ENCODE measurements around the gene FKBP5. TPM values are rescaled to one million over a fixed set of nuclear protein-coding genes. Genes with fewer than 3 reads are reported as not detected.

The FKBP5 gene
- total and polyA plus RNA-seq, 10 of the 15 experiments (the other 5 are each of a cell fraction or from before 2014, with no cell fraction given), result 29.0 to 123 (median 62.3) TPM

GRCh38 chr6:35544769-35545361, 143.8 kb downstream of the FKBP5 start:
- FAIRE-seq (no peak), DNase-seq (ENCODE audit: low read depth, low spot score) (no peak), ATAC-seq (no peak)
- 69% methylated on average over 10 of the region's 13 CpGs for WGBS (ENCODE audit: insufficient coverage, insufficient replicate concordance, low lambda C conversion rate, missing lambda C conversion rate)
- CTCF ChIA-PET, result interaction anchor here (1.9 kb wide), 1 partner anchor 192 kb away, joined by 5 read pairs; the partner anchor contains the start of gene ARMC12
- H4K20me1 ChIP-seq (ENCODE audit: control insufficient read depth, insufficient read depth), result no peaks in the 10 kb centered on the region
- no peaks in the 10 kb centered on the region for H3K79me2 ChIP-seq (ENCODE audit: control insufficient read depth, insufficient read depth, low read length)
- TF ChIP-seq BCL3 (IDR thresholded peaks at IDR 0.05; ENCODE audit: borderline replicate concordance, insufficient read depth, low read depth, low read length, poor library complexity, severe bottlenecking) (no peak), SUPT20H (IDR thresholded peaks at IDR 0.05; ENCODE audit: borderline replicate concordance, control insufficient read depth, low read depth, low read length) (no peak), CBX3 (IDR thresholded peaks at IDR 0.05; ENCODE audit: borderline replicate concordance, low read depth) (no peak), ASH2L (IDR thresholded peaks at IDR 0.05; ENCODE audit: borderline replicate concordance, low read depth) (no peak), POLR2AphosphoS5 (IDR thresholded peaks at IDR 0.05; ENCODE audit: low read length) (no peak), NR2C2 (IDR thresholded peaks at IDR 0.05; ENCODE audit: borderline replicate concordance, control insufficient read depth, insufficient read length, low read depth) (no peak), STAT1 (conservative IDR thresholded peaks at IDR 0.05) (no peak), TBL1XR1 (IDR thresholded peaks at IDR 0.05; ENCODE audit: low read depth, low read length) (no peak), NR2F1 (conservative IDR thresholded peaks at IDR 0.05) (no peak), NRF1 (conservative IDR thresholded peaks at IDR 0.05; ENCODE audit: low read depth, low read length) (no peak), SRF (IDR thresholded peaks at IDR 0.05; ENCODE audit: low read depth in 2 of 2, low read length in 2 of 2) (no peak)
- SMC1A ChIA-PET (ENCODE audit: uncharacterized antibody, unreplicated experiment), result no interaction called here
- RAD21 ChIA-PET (ENCODE audit: unreplicated experiment), result no interaction called here
- intact Hi-C loops (cut with micrococcal nuclease; ENCODE audit: unreplicated experiment), result no loop called here
- H3K9me3 ChIP-seq (replicated peaks; ENCODE audit: control insufficient read depth, insufficient read depth, low read length), result no peaks in the 10 kb centered on the region
- H2AFZ ChIP-seq (ENCODE audit: control insufficient read depth, low read depth, low read length), result no peak overlapping the region
- H3K27me3 ChIP-seq (replicated peaks in 1 of 2; ENCODE audit: control insufficient read depth in 2 of 2, insufficient read depth in 2 of 2, low read length in 1 of 2), result no peaks in the 10 kb centered on the region; a peak in 1 of 4 replicates
- H3K9ac ChIP-seq (ENCODE audit: control insufficient read depth, insufficient read depth, low read length), result no peak overlapping the region
- POLR2A ChIA-PET, result no interaction called here
- H3K27ac ChIP-seq (ENCODE audit: control insufficient read depth, insufficient read depth), result no peak overlapping the region
- no peak overlapping the region for H3K4me3 ChIP-seq
- BruUV-seq (replicated peaks), result no TSS peak
- no peak overlapping the region for H3K4me2 ChIP-seq (ENCODE audit: control insufficient read depth, insufficient read depth)
- in situ Hi-C loops (cut with MboI), result no loop called here
- H3K36me3 ChIP-seq (ENCODE audit: control insufficient read depth in 2 of 2, insufficient read depth in 2 of 2, low read length in 1 of 2), result no peaks in the 10 kb centered on the region
- no peaks in the 10 kb centered on the region for H3K4me1 ChIP-seq (ENCODE audit: control insufficient read depth, insufficient read depth, low read length)

All from GM12878 (cell line).